Stimulated activated CD8-positive, alpha-beta memory T cell treated with anti-CD3 and anti-CD28 coated beads, Interleukin-7, amount 100 ng/mL, for 48 hours (primary cell): ENCODE results near the gene CCNF.
"Not testable (repeated sequence)": the region's sequence is repeated elsewhere in the genome, so short reads cannot be mapped to it uniquely, and the experiment has no call there.

Source experiments
- DNase-seq, 2 donors: peaks; one replicate each; pipeline ENCODE4 v3.0.0-alpha.2; 2020; ENCODE audit warnings: low read depth in 1 of 2; ENCODE audit errors: extremely low read depth in 1 of 2

CCNF gene

GRCh38 chr16:2470603-2471015 is 41.4 kb downstream of the CCNF start:
- DNase-seq, result no peak

- no peak for DNase-seq
Observed at GRCh38 chr16:2471016-2471652, 41.9 kb downstream of the CCNF start, which contains the start of gene NTN3. TSS of gene NTN3 (plus strand) at chr16:2471297. CDS start at chr16:2471702, 405 bp downstream.

GRCh38 chr16:2471653-2472487 is 42.6 kb downstream of the CCNF start:
- DNase-seq, result no peak

- DNase-seq, result no peak
Observed at GRCh38 chr16:2472488-2472864, 43.2 kb downstream of the CCNF start.

GRCh38 chr16:2472885-2473445 is 43.7 kb downstream of the CCNF start:
- no peak for DNase-seq

GRCh38 chr16:2473446-2473926 is 44.2 kb downstream of the CCNF start:
- DNase-seq, result no peak

GRCh38 chr16:2473999-2474876 is 45.0 kb downstream of the CCNF start:
- no peak for DNase-seq

- peak; percentile 71 to 77 for DNase-seq
Observed at GRCh38 chr16:2474877-2475412, 45.7 kb downstream of the CCNF start, which contains the start of gene TBC1D24. TSS of gene TBC1D24 (plus strand) at chr16:2475127. CDS start at chr16:2496149, 21,022 bp downstream.

- peak in 1 of 2 donors; percentile 45 for DNase-seq
Observed at GRCh38 chr16:2475413-2476344, 46.4 kb downstream of the CCNF start.

GRCh38 chr16:2476345-2476720 is 47.1 kb downstream of the CCNF start:
- no peak for DNase-seq

GRCh38 chr16:2476741-2477140 is 47.5 kb downstream of the CCNF start:
- DNase-seq, result no peak

GRCh38 chr16:2477327-2477726 is 48.1 kb downstream of the CCNF start:
- no peak for DNase-seq

- no peak for DNase-seq
Observed at GRCh38 chr16:2478279-2478678, 49.0 kb downstream of the CCNF start.

- DNase-seq, result not testable (repeated sequence)
Observed at GRCh38 chr16:2479996-2480395, 50.7 kb downstream of the CCNF start.

GRCh38 chr16:2480948-2481347 is 51.7 kb downstream of the CCNF start:
- no peak for DNase-seq

GRCh38 chr16:2481676-2482075 is 52.4 kb downstream of the CCNF start:
- DNase-seq, result no peak

GRCh38 chr16:2482249-2482648 is 53.0 kb downstream of the CCNF start:
- no peak for DNase-seq

- no peak for DNase-seq
Observed at GRCh38 chr16:2482708-2483534, 53.7 kb downstream of the CCNF start.
